Stomach (tissue), 4 donors: ENCODE measurements around the gene KRTAP5-11.

ENCODE experiments used
- CTCF ChIP-seq, 7 experiments: fragments of 450-650 bp in 4 of 7; fragments of 200-600 bp in 3 of 7; sonication (generic) in 3 of 7; IDR thresholded peaks; one replicate each; pipeline ENCODE4 v1.5.1; 2016 to 2019; ENCODE audit warnings: antibody characterized with exemption in 7 of 7, control low read depth in 2 of 7, mild to moderate bottlenecking in 1 of 7
- POLR2A ChIP-seq, 4 donors: fragments of 450-650 bp; IDR thresholded peaks; one replicate each; pipeline ENCODE4 v1.6.1; 2016; ENCODE audit warnings: antibody characterized with exemption in 4 of 4, control low read depth in 2 of 4, mild to moderate bottlenecking in 1 of 4, moderate library complexity in 1 of 4

DNA sequence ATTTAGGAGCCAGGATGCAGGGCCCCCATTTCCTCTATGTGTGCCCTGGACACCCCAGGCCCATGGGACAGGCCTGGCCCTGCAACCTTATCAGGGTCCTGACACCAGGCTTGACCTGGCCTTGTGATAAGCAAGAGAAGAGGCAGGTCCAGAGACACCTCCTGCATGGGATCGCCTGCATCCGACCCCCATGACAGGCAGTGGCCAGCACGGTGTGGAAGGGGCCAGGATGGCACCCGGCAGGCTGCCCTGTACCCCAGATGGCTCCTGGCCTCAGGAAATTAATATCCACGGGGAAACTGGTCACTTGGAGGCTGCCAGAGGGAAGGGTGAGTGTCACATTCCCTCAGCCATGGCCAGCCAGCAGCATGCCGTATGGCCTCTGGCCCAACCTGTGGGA is 27.7 kb downstream of the KRTAP5-11 start:
- no peak for TF ChIP-seq CTCF (IDR thresholded peaks at IDR 0.05)
- TF ChIP-seq POLR2A (IDR thresholded peaks at IDR 0.05) = no peak
